GM12878 (cell line): ENCODE data around the gene TMPRSS6. TPM values are rescaled to one million over a fixed set of nuclear protein-coding genes. Genes with fewer than 3 reads are reported as not detected.
A peak's percentile ranks its signal among the peaks of the same experiment; 100 is the strongest.

Experiments
- ASH2L ChIP-seq: fragments of 300-600, 200-600 bp; sonication (generic); IDR thresholded peaks from 2 replicates; pipeline ENCODE4 v1.6.1; 2017; ENCODE audit warnings: low read depth, mild to moderate bottlenecking, borderline replicate concordance
- BACH1 ChIP-seq: fragments of 450-650 bp; IDR thresholded peaks from 2 replicates; pipeline ENCODE4 v1.6.1; 2017; ENCODE audit warnings: mild to moderate bottlenecking, borderline replicate concordance
- BMI1 ChIP-seq: fragments of 450-650 bp; IDR thresholded peaks from 2 replicates; pipeline ENCODE4 v1.6.1; 2016; ENCODE audit warnings: mild to moderate bottlenecking, moderate library complexity, borderline replicate concordance
- CBX3 ChIP-seq: fragments of 200-600 bp; sonication (generic); IDR thresholded peaks from 2 replicates; pipeline ENCODE4 v1.6.1; 2016; ENCODE audit warnings: low read depth, borderline replicate concordance
- ETV6 ChIP-seq, 2 experiments: fragments of 450-650 bp in 1 of 2; IDR thresholded peaks in 1 of 2; conservative IDR thresholded peaks in 1 of 2; 2 replicates each; pipeline ENCODE4 v1.6.1; 2014; ENCODE audit warnings: antibody characterized with exemption in 1 of 2, borderline replicate concordance in 1 of 2, low read depth in 1 of 2, mild to moderate bottlenecking in 1 of 2, moderate library complexity in 1 of 2
- IRF5 ChIP-seq: fragments of 450-650 bp; IDR thresholded peaks from 2 replicates; pipeline ENCODE4 v1.6.1; 2017; ENCODE audit warnings: borderline replicate concordance
- MEF2A ChIP-seq: IDR thresholded peaks from 2 replicates; pipeline ENCODE4 v1.6.1; 2011; ENCODE audit warnings: low read depth, mild to moderate bottlenecking, low read length, moderate library complexity; ENCODE audit not compliant: insufficient read depth
- MEF2B ChIP-seq: fragments of 450-650 bp; IDR thresholded peaks from 2 replicates; pipeline ENCODE4 v1.6.1; 2018; ENCODE audit warnings: mild to moderate bottlenecking, moderate library complexity; ENCODE audit not compliant: partially characterized antibody, poor library complexity, severe bottlenecking
- POLR2AphosphoS5 ChIP-seq: IDR thresholded peaks from 2 replicates; pipeline ENCODE4 v1.6.1; 2011; ENCODE audit warnings: mild to moderate bottlenecking, low read length, inconsistent platforms
- SREBF2 ChIP-seq: IDR thresholded peaks from 2 replicates; pipeline ENCODE4 v1.6.1; 2012; ENCODE audit warnings: mild to moderate bottlenecking, low read length
- WRNIP1 ChIP-seq: IDR thresholded peaks from 2 replicates; pipeline ENCODE4 v1.6.1; 2011; ENCODE audit warnings: low read depth, low read length, improper control_type of control experiment, borderline replicate concordance
- ZNF24 ChIP-seq: fragments of 450-650 bp; IDR thresholded peaks from 2 replicates; pipeline ENCODE4 v1.6.1; 2017; ENCODE audit warnings: antibody characterized with exemption, mild to moderate bottlenecking
- ZNF274 ChIP-seq: IDR thresholded peaks from one replicate; pipeline ENCODE4 v1.8.0; 2011; ENCODE audit not compliant: insufficient read length, insufficient read depth
- polyA plus RNA-seq, 11 experiments: library from polyadenylated mRNA; depleted of rRNA in 4 of 11; unstranded in 6 of 11; stranded (reverse) in 5 of 11; fragments of >200 nt; fragmentation: Nextera tagmentation in 4 of 11; fragmentation: Illumina TruSeq in 1 of 11; extraction: Ambion mirVana in 4 of 11; extraction: Trizol in 1 of 11; gene quantifications; 1 replicate in 1 of 11; 2 replicates in 10 of 11; pipeline versions ENCODE4 v1.2.1 to v1.2.3, GENCODE V29; 2011 to 2016; ENCODE audit warnings: inconsistent platforms in 2 of 11, missing spikeins in 2 of 11, low read depth in 1 of 11
- total RNA-seq, 4 experiments: library from RNA; depleted of rRNA in 3 of 4; stranded (reverse); fragments of >200 nt in 3 of 4; fragmentation: Illumina TruSeq in 1 of 4; extraction: Trizol in 1 of 4; gene quantifications; 2 replicates each; pipeline versions ENCODE4 v1.2.1 to v1.2.3, GENCODE V29; 2013 to 2021
- TF ChIP-seq, protein P1 (sequence below): fragments of 450-650 bp; formaldehyde crosslinking; IDR thresholded peaks from 2 replicates; pipeline ENCODE4 v1.4.0; 2020; ENCODE audit warnings: mild to moderate bottlenecking, moderate library complexity
- TF ChIP-seq, protein P2 (sequence below): fragments of 450-650 bp; IDR thresholded peaks from 2 replicates; pipeline ENCODE4 v1.6.1; 2016; ENCODE audit warnings: mild to moderate bottlenecking
- TF ChIP-seq, protein P3 (sequence below): fragments of 450-650 bp; IDR thresholded peaks from 2 replicates; pipeline ENCODE4 v1.6.1; 2017; ENCODE audit warnings: antibody characterized with exemption, mild to moderate bottlenecking, moderate library complexity

TMPRSS6 gene
- total and polyA plus RNA-seq, 10 of the 15 experiments (the other 5 are each of a cell fraction or from before 2014, with no cell fraction given): 0.06 to 0.69 (median 0.19) TPM; not detected in 6

GRCh38 chr22:37019309-37020191 is 90.0 kb downstream of the TMPRSS6 start, which contains the start of the genes MPST and TST (continued):
- no peak for TF ChIP-seq BMI1
- peak; percentile 81 for TF ChIP-seq BACH1
- no peak for TF ChIP-seq SREBF2
- no peak for TF ChIP-seq WRNIP1
- TF ChIP-seq ZNF24: no peak
- no peak for TF ChIP-seq MEF2B
- TF ChIP-seq IRF5: no peak
- no peak for TF ChIP-seq MEF2A
- TF ChIP-seq CBX3: no peak
- TF ChIP-seq POLR2AphosphoS5: peak; percentile 54; the same call in 1 of the 2 replicates
- TF ChIP-seq, protein P1, sequence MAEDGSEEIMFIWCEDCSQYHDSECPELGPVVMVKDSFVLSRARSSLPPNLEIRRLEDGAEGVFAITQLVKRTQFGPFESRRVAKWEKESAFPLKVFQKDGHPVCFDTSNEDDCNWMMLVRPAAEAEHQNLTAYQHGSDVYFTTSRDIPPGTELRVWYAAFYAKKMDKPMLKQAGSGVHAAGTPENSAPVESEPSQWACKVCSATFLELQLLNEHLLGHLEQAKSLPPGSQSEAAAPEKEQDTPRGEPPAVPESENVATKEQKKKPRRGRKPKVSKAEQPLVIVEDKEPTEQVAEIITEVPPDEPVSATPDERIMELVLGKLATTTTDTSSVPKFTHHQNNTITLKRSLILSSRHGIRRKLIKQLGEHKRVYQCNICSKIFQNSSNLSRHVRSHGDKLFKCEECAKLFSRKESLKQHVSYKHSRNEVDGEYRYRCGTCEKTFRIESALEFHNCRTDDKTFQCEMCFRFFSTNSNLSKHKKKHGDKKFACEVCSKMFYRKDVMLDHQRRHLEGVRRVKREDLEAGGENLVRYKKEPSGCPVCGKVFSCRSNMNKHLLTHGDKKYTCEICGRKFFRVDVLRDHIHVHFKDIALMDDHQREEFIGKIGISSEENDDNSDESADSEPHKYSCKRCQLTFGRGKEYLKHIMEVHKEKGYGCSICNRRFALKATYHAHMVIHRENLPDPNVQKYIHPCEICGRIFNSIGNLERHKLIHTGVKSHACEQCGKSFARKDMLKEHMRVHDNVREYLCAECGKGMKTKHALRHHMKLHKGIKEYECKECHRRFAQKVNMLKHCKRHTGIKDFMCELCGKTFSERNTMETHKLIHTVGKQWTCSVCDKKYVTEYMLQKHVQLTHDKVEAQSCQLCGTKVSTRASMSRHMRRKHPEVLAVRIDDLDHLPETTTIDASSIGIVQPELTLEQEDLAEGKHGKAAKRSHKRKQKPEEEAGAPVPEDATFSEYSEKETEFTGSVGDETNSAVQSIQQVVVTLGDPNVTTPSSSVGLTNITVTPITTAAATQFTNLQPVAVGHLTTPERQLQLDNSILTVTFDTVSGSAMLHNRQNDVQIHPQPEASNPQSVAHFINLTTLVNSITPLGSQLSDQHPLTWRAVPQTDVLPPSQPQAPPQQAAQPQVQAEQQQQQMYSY (CRISPR knock-in tag): no peak
- TF ChIP-seq ZNF274: no peak
- TF ChIP-seq ASH2L: 0 out of 2 replicates have a peak, but pooled peaks have one; percentile 26
- TF ChIP-seq, protein P2, sequence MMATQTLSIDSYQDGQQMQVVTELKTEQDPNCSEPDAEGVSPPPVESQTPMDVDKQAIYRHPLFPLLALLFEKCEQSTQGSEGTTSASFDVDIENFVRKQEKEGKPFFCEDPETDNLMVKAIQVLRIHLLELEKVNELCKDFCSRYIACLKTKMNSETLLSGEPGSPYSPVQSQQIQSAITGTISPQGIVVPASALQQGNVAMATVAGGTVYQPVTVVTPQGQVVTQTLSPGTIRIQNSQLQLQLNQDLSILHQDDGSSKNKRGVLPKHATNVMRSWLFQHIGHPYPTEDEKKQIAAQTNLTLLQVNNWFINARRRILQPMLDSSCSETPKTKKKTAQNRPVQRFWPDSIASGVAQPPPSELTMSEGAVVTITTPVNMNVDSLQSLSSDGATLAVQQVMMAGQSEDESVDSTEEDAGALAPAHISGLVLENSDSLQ: no peak
- TF ChIP-seq, protein P3, sequence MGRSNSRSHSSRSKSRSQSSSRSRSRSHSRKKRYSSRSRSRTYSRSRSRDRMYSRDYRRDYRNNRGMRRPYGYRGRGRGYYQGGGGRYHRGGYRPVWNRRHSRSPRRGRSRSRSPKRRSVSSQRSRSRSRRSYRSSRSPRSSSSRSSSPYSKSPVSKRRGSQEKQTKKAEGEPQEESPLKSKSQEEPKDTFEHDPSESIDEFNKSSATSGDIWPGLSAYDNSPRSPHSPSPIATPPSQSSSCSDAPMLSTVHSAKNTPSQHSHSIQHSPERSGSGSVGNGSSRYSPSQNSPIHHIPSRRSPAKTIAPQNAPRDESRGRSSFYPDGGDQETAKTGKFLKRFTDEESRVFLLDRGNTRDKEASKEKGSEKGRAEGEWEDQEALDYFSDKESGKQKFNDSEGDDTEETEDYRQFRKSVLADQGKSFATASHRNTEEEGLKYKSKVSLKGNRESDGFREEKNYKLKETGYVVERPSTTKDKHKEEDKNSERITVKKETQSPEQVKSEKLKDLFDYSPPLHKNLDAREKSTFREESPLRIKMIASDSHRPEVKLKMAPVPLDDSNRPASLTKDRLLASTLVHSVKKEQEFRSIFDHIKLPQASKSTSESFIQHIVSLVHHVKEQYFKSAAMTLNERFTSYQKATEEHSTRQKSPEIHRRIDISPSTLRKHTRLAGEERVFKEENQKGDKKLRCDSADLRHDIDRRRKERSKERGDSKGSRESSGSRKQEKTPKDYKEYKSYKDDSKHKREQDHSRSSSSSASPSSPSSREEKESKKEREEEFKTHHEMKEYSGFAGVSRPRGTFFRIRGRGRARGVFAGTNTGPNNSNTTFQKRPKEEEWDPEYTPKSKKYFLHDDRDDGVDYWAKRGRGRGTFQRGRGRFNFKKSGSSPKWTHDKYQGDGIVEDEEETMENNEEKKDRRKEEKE: peak; percentile 99
- no peak for TF ChIP-seq ETV6 (conservative IDR thresholded peaks at IDR 0.05 in 1 of 2, IDR thresholded peaks at IDR 0.05 in 1 of 2; ENCODE audit: borderline replicate concordance in 1 of 2, low read depth in 1 of 2)
